Lower leg skin (tissue), 3 donors: ENCODE data around the gene ALX4.

Experiments
- POLR2A ChIP-seq, 2 donors: fragments of 450-650 bp; IDR thresholded peaks; one replicate each; pipeline ENCODE4 v1.6.1; 2016 to 2017; ENCODE audit warnings: antibody characterized with exemption in 2 of 2, mild to moderate bottlenecking in 1 of 2, moderate library complexity in 1 of 2
- TF ChIP-seq, protein P1 (sequence below), 3 donors: fragments of 450-650 bp; IDR thresholded peaks; one replicate each; pipeline ENCODE4 v1.5.1; 2016; ENCODE audit warnings: antibody characterized with exemption in 3 of 3, mild to moderate bottlenecking in 3 of 3, moderate library complexity in 2 of 3

GRCh38 chr11:44301564-44302271 is 8.2 kb downstream of the ALX4 start:
- TF ChIP-seq, protein P1, sequence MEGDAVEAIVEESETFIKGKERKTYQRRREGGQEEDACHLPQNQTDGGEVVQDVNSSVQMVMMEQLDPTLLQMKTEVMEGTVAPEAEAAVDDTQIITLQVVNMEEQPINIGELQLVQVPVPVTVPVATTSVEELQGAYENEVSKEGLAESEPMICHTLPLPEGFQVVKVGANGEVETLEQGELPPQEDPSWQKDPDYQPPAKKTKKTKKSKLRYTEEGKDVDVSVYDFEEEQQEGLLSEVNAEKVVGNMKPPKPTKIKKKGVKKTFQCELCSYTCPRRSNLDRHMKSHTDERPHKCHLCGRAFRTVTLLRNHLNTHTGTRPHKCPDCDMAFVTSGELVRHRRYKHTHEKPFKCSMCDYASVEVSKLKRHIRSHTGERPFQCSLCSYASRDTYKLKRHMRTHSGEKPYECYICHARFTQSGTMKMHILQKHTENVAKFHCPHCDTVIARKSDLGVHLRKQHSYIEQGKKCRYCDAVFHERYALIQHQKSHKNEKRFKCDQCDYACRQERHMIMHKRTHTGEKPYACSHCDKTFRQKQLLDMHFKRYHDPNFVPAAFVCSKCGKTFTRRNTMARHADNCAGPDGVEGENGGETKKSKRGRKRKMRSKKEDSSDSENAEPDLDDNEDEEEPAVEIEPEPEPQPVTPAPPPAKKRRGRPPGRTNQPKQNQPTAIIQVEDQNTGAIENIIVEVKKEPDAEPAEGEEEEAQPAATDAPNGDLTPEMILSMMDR (IDR thresholded peaks at IDR 0.05) = no peak
- TF ChIP-seq POLR2A (IDR thresholded peaks at IDR 0.05) = no peak
